Suprapubic skin (tissue), 4 donors: ENCODE data around the gene ACTL10. TPM values are rescaled to one million over a fixed set of nuclear protein-coding genes. Genes with fewer than 3 reads are reported as not detected.

ENCODE experiments used
- DNase-seq, 2 donors: peaks; one replicate each; pipeline ENCODE4 v3.0.0-alpha.2; 2019; ENCODE audit warnings: low spot score in 2 of 2
- H3K27ac ChIP-seq: fragments of 200-600 bp; sonication (generic); one replicate; pipeline ENCODE4 v1.5.1; 2019
- H3K27me3 ChIP-seq: fragments of 200-600 bp; sonication (generic); one replicate; pipeline ENCODE4 v1.5.1; 2019
- H3K36me3 ChIP-seq: fragments of 200-600 bp; sonication (generic); one replicate; pipeline ENCODE4 v1.5.1; 2019
- H3K4me1 ChIP-seq: fragments of 200-600 bp; sonication (generic); one replicate; pipeline ENCODE4 v1.5.1; 2019
- H3K4me3 ChIP-seq: fragments of 200-600 bp; sonication (generic); one replicate; pipeline ENCODE4 v1.5.1; 2019; ENCODE audit warnings: mild to moderate bottlenecking
- H3K9me3 ChIP-seq: fragments of 200-600 bp; sonication (generic); one replicate; pipeline ENCODE4 v1.5.1; 2019
- CTCF ChIP-seq, 2 donors: fragments of 200-600 bp in 1 of 2; fragments of 450-650 bp in 1 of 2; sonication (generic) in 1 of 2; IDR thresholded peaks; one replicate each; pipeline ENCODE4 v1.5.1; 2016 to 2019; ENCODE audit warnings: antibody characterized with exemption in 2 of 2, mild to moderate bottlenecking in 1 of 2, moderate library complexity in 1 of 2
- EP300 ChIP-seq: sonication (generic); formaldehyde crosslinking; IDR thresholded peaks from one replicate; pipeline ENCODE4 v1.6.1; 2017; ENCODE audit warnings: antibody characterized with exemption
- POLR2A ChIP-seq, 2 donors: fragments of 450-650 bp; IDR thresholded peaks; one replicate each; pipeline ENCODE4 v1.6.1; 2017; ENCODE audit warnings: antibody characterized with exemption in 2 of 2, mild to moderate bottlenecking in 2 of 2, moderate library complexity in 2 of 2
- POLR2AphosphoS5 ChIP-seq, 3 donors: sonication (generic); formaldehyde crosslinking; IDR thresholded peaks; one replicate each; pipeline ENCODE4 v1.6.1; 2017; ENCODE audit warnings: antibody characterized with exemption in 3 of 3
- WGBS: methylation state at CpG from one replicate; pipeline ENCODE4 v1.1.5; 2018; 5-methylcytosine and 5-hydroxymethylcytosine counted together
- total RNA-seq, 4 donors: library from RNA; depleted of rRNA; stranded (reverse); fragments of >200 nt; gene quantifications; one replicate each; pipeline ENCODE4 v1.1.0, GENCODE V29; 2016

Gene ACTL10
- total RNA-seq, 4 donors from 2014 or later, result 1.3 to 4.9 (median 3.0) TPM

DNA sequence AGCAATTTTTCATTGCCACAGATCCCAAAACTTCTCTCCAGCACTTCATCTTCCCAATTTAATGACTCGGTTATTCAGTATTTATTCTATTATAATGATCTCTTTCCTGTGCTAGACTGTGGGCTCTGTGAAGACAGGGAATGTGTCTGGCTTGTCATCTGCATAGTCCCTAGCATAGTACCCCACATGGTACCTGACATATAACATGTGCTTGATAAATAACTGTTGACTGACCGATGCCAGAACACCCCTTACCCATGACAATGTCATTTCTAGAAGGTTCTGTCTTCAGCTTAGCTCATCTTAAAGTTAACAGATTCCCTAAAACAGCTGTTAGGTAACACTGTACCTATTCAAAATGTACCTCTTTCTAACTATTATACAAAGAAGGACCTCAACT, 49.8 kb downstream of the ACTL10 start:
- no peak for DNase-seq
- Histone ChIP-seq H3K9me3 (no peaks in the 10 kb centered on the region), H3K4me1 (peaks cover 14% of the 10 kb centered on the region), H3K27me3 (no peaks in the 10 kb centered on the region), H3K4me3 (no peak overlapping the region), H3K27ac (no peak overlapping the region), H3K36me3 (peaks cover 27% of the 10 kb centered on the region)
- TF ChIP-seq CTCF (IDR thresholded peaks at IDR 0.05), result no peak
- TF ChIP-seq POLR2AphosphoS5 (IDR thresholded peaks at IDR 0.05), result no peak
- no peak for TF ChIP-seq POLR2A (IDR thresholded peaks at IDR 0.05)
- TF ChIP-seq EP300, result no peak
- WGBS, result 90% methylated on average over 2 of the region's 2 CpGs

Other genes starting within 250 kb of the ACTL10 start
- gene SNTA1, start 223.2 kb upstream of the ACTL10 start, total RNA-seq, result 10 to 100 TPM in 3 of 4 donors, 1 to 10 TPM in 1; 8.1 to 20.0 (median 14.1) TPM
- 10 to 100 TPM; 20.9 to 36.7 (median 26.1) TPM for gene CBFA2T2, start 176.8 kb upstream of the ACTL10 start, total RNA-seq
- gene C20orf144, start 4.6 kb upstream of the ACTL10 start, total RNA-seq, result not detected
- 10 to 100 TPM; 19.9 to 37.5 (median 22.1) TPM for gene NECAB3, start 7.5 kb downstream of the ACTL10 start, total RNA-seq
- 1 to 10 TPM; 3.5 to 5.6 (median 4.6) TPM for gene E2F1, start 19.4 kb downstream of the ACTL10 start, total RNA-seq
- 10 to 100 TPM in 3 of 4 donors, 1 to 10 TPM in 1; 8.7 to 32.4 (median 24.3) TPM for gene PXMP4, start 53.4 kb downstream of the ACTL10 start, total RNA-seq
- 1 to 10 TPM; 4.6 to 7.6 (median 5.8) TPM for gene ZNF341, start 65.1 kb downstream of the ACTL10 start, total RNA-seq
- gene CHMP4B, start 144.4 kb downstream of the ACTL10 start, total RNA-seq, result 10 to 100 TPM; 62.1 to 95.8 (median 74.8) TPM